Panc1 (cell line): Measurements from ENCODE around the gene INPP4A. TPM values are rescaled to one million over a fixed set of nuclear protein-coding genes. Genes with fewer than 3 reads are reported as not detected.

Experiments
- ATAC-seq: fragments of 200-7000 bp; cut with Tn5 transposase; 2 replicates; pipeline ENCODE4 v1.9.1; 2020; ENCODE audit warnings: mild to moderate bottlenecking, moderate library complexity
- BruUV-seq: library from RNA; stranded (reverse); fragments of 400-500 nt; replicated peaks from 2 replicates; lab custom pipeline; 2021; lab: Mats Ljungman, UMichigan
- CTCF ChIA-PET: fragments of 300-600 bp; sonication (Branson Sonifier 250); formaldehyde crosslinking; loops from one replicate; lab custom pipeline; 2022; ENCODE audit warnings: antibody characterized with exemption; lab: Charles Lee
- POLR2A ChIA-PET: fragments of 300-600 bp; sonication (Branson Sonifier 250); formaldehyde crosslinking; loops from one replicate; lab custom pipeline; 2022; ENCODE audit warnings: antibody characterized with exemption; lab: Charles Lee
- DNase-seq: peaks from one replicate; pipeline ENCODE4 v3.0.0-alpha.2; 2010; ENCODE audit warnings: low read depth, low spot score
- H3K27ac ChIP-seq: 2 replicates; pipeline ENCODE4 v1.5.1; 2011; ENCODE audit warnings: mild to moderate bottlenecking, low read length, inconsistent platforms
- H3K27me3 ChIP-seq: fragments of 200-500 bp; sonication (Bioruptor generic); 2 replicates; pipeline ENCODE4 v1.6.0; 2014; ENCODE audit warnings: low read length, inconsistent platforms; ENCODE audit not compliant: control insufficient read depth, insufficient read depth
- H3K36me3 ChIP-seq: fragments of 200-500 bp; sonication (Bioruptor generic); 2 replicates; pipeline ENCODE4 v1.5.1; 2014; ENCODE audit warnings: inconsistent platforms, mild to moderate bottlenecking, low read length, moderate library complexity; ENCODE audit not compliant: control insufficient read depth, insufficient read depth
- H3K4me1 ChIP-seq: 2 replicates; pipeline ENCODE4 v1.5.1; 2011; ENCODE audit warnings: inconsistent platforms, mild to moderate bottlenecking, low read length, moderate library complexity; ENCODE audit not compliant: control insufficient read depth, insufficient read depth
- H3K4me3 ChIP-seq, 2 experiments: 2 replicates each; pipeline ENCODE4 v1.5.1; 2011 to 2012; ENCODE audit warnings: low read depth in 2 of 2, low read length in 2 of 2, mild to moderate bottlenecking in 2 of 2, inconsistent platforms in 1 of 2, moderate library complexity in 1 of 2
- H3K9me3 ChIP-seq: fragments of 200-500 bp; sonication (Bioruptor generic); 2 replicates; pipeline ENCODE4 v1.5.1; 2014; ENCODE audit warnings: low read depth, mild to moderate bottlenecking, inconsistent platforms, low read length, moderate library complexity; ENCODE audit not compliant: control insufficient read depth, insufficient read depth
- POLR2AphosphoS5 ChIP-seq: IDR thresholded peaks from 2 replicates; pipeline ENCODE4 v1.6.1; 2012; ENCODE audit warnings: mild to moderate bottlenecking, low read depth, low read length, moderate library complexity
- SIN3A ChIP-seq: IDR thresholded peaks from 2 replicates; pipeline ENCODE4 v1.6.1; 2012; ENCODE audit warnings: low read depth, mild to moderate bottlenecking, low read length, moderate library complexity, borderline replicate concordance; ENCODE audit not compliant: insufficient read depth
- TCF7L2 ChIP-seq: IDR thresholded peaks from 2 replicates; pipeline ENCODE4 v1.6.1; 2011; ENCODE audit warnings: mild to moderate bottlenecking, low read depth, low read length, inconsistent platforms
- in situ Hi-C: cut with HindIII; loops from 2 replicates; pipeline ENCODE4 v1.10.0; 2016; ENCODE audit warnings: low sequenced_read_pairs, low pct_unique_long_range_greater_than_20kb
- intact Hi-C: fragments of 100-400 bp; cut with micrococcal nuclease; formaldehyde crosslinking; loops from one replicate; pipeline ENCODE4 v1.10.0; 2022; ENCODE audit not compliant: unreplicated experiment
- total RNA-seq: library from RNA; stranded (reverse); gene quantifications from one replicate; pipeline ENCODE4 v1.2.1, GENCODE V29; 2021; ENCODE audit not compliant: unreplicated experiment
- TF ChIP-seq, protein P1 (sequence below), 2 experiments: IDR thresholded peaks; 2 replicates each; pipeline ENCODE4 v1.6.1; 2011 to 2012; ENCODE audit warnings: low read depth in 2 of 2, control low read depth in 1 of 2, low read length in 1 of 2, mild to moderate bottlenecking in 1 of 2, moderate library complexity in 1 of 2; ENCODE audit not compliant: insufficient read depth in 1 of 2
- TF ChIP-seq, protein P2 (sequence below): fragments of 450-650 bp; IDR thresholded peaks from 2 replicates; pipeline ENCODE4 v1.5.1; 2017; ENCODE audit warnings: mild to moderate bottlenecking

Gene INPP4A
- total RNA-seq, 1 experiment from 2014 or later = 22.9 TPM

DNA sequence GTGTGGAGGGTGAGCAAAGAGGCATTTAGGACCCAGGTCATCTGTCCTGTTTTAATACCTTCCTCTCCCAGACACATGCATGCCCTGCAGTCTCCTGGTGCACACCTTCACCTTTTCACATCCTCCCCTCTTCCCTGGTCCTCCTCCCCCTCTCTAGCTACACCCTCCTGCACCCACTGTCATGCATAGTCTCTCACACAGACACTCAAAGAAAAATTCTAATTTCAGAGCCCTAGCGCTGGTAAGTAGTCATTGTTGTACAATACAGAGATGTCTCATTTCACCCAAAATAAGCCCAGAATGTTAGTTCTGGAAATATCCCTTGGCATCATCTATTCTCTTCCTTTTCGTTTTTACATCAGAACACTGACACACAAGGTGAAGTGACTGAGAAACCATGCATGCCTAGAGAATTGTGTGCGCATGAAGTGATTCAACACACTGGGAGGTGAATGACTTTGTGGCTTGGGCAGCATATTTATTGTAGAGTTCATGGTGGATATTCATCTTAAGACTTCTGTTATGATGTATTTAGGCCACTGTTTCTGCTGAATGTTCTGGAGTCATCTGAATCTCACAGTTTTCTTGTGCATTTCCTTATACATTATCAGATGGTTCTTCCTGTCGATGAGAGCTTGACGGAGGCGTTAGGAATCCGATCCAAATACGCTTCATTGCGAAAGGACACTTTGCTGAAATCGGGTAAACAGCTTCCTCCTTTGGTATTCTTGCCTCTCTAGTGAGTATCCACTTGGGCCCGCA, 93.8 kb downstream of the INPP4A start:
- H3K27me3 ChIP-seq = no peaks in the 10 kb centered on the region
- ChIA-PET CTCF (no interaction called here), POLR2A (no interaction called here)
- in situ Hi-C loops = no loop called here
- intact Hi-C loops = no loop called here
- H3K36me3 ChIP-seq = no peaks in the 10 kb centered on the region
- no peak for TF ChIP-seq SIN3A
- no peaks in the 10 kb centered on the region for H3K4me1 ChIP-seq
- no peaks in the 10 kb centered on the region for H3K9me3 ChIP-seq
- no peak overlapping the region for H3K4me3 ChIP-seq
- H3K27ac ChIP-seq = no peak overlapping the region
- DNase-seq (no peak), ATAC-seq (no peak)
- BruUV-seq = no TSS peak

DNA sequence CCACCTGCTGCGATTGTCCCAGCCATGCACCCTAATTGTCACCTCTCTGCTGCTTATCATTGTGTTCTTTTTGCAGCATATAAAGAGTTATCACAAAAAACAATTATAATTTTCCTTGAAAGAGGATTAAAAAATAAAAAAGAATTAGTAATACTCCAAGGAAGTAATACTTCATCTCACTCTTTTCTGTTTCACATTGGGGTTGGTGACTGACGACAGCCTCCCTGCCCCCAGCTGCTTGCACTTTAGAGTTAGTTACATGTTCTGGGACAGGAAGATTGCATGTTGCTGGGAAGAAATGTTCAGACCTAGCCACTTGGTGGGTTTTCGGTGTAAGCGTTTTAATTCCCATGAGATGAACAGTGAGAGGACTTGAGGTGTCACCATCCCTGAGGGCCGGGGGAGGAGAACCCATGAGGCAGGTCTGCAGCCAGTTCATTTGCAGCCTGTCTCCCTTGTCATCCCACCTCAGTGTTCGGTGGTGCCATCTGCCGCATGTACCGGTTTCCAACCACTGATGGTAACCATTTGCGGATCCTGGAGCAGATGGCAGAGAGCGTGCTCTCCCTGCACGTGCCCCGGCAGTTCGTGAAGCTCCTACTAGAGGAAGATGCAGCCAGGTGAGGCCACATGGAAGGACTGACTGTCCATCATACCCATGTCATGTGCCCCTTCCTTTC, 94.5 kb downstream of the INPP4A start:
- ATAC-seq (no peak), DNase-seq (no peak)
- BruUV-seq = no TSS peak
- H3K4me1 ChIP-seq = no peaks in the 10 kb centered on the region
- POLR2A ChIA-PET = no interaction called here
- in situ Hi-C loops (no loop called here), intact Hi-C loops (no loop called here)
- TF ChIP-seq TCF7L2 (no peak), SIN3A (no peak), POLR2AphosphoS5 (no peak)
- TF ChIP-seq, protein P1, sequence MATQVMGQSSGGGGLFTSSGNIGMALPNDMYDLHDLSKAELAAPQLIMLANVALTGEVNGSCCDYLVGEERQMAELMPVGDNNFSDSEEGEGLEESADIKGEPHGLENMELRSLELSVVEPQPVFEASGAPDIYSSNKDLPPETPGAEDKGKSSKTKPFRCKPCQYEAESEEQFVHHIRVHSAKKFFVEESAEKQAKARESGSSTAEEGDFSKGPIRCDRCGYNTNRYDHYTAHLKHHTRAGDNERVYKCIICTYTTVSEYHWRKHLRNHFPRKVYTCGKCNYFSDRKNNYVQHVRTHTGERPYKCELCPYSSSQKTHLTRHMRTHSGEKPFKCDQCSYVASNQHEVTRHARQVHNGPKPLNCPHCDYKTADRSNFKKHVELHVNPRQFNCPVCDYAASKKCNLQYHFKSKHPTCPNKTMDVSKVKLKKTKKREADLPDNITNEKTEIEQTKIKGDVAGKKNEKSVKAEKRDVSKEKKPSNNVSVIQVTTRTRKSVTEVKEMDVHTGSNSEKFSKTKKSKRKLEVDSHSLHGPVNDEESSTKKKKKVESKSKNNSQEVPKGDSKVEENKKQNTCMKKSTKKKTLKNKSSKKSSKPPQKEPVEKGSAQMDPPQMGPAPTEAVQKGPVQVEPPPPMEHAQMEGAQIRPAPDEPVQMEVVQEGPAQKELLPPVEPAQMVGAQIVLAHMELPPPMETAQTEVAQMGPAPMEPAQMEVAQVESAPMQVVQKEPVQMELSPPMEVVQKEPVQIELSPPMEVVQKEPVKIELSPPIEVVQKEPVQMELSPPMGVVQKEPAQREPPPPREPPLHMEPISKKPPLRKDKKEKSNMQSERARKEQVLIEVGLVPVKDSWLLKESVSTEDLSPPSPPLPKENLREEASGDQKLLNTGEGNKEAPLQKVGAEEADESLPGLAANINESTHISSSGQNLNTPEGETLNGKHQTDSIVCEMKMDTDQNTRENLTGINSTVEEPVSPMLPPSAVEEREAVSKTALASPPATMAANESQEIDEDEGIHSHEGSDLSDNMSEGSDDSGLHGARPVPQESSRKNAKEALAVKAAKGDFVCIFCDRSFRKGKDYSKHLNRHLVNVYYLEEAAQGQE (IDR thresholded peaks at IDR 0.05; ENCODE audit: insufficient read depth in 1 of 2, low read depth in 2 of 2, low read length in 1 of 2) = no peak
- TF ChIP-seq, protein P2, sequence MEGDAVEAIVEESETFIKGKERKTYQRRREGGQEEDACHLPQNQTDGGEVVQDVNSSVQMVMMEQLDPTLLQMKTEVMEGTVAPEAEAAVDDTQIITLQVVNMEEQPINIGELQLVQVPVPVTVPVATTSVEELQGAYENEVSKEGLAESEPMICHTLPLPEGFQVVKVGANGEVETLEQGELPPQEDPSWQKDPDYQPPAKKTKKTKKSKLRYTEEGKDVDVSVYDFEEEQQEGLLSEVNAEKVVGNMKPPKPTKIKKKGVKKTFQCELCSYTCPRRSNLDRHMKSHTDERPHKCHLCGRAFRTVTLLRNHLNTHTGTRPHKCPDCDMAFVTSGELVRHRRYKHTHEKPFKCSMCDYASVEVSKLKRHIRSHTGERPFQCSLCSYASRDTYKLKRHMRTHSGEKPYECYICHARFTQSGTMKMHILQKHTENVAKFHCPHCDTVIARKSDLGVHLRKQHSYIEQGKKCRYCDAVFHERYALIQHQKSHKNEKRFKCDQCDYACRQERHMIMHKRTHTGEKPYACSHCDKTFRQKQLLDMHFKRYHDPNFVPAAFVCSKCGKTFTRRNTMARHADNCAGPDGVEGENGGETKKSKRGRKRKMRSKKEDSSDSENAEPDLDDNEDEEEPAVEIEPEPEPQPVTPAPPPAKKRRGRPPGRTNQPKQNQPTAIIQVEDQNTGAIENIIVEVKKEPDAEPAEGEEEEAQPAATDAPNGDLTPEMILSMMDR = no peak
- H3K9me3 ChIP-seq = no peaks in the 10 kb centered on the region
- no peaks in the 10 kb centered on the region for H3K36me3 ChIP-seq
- H3K27me3 ChIP-seq = no peaks in the 10 kb centered on the region
- CTCF ChIA-PET = no interaction called here
- H3K4me3 ChIP-seq = no peak overlapping the region
- no peak overlapping the region for H3K27ac ChIP-seq

DNA sequence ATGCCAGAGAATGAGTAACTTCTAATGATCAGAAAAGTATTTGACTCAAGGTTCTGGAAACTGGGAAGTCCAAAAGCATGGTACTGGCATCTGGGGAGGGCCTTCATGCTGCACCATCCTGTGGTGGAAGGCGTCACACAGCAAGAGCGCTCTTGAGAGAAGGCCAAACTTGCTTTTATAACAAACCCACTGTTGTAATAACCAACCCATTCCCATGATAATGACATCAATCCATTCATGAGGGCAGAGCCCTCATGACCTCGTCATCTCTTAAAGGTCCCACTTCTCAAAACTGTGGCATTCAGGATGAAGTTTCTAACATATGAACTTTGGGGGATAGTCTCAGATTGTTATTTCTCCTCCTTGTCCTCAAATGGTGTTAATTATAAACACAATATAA, 95.9 kb downstream of the INPP4A start:
- H3K27me3 ChIP-seq = no peaks in the 10 kb centered on the region
- BruUV-seq = no TSS peak
- ChIA-PET POLR2A (no interaction called here), CTCF (interaction anchor here (0.6 kb wide), 1 partner anchor 342 kb away, joined by 6 read pairs; no protein-coding TSS in a partner anchor)
- DNase-seq (no peak), ATAC-seq (no peak)
- no peak for TF ChIP-seq TCF7L2
- TF ChIP-seq, protein P2 = no peak
- H3K27ac ChIP-seq = no peak overlapping the region
- in situ Hi-C loops = no loop called here
- H3K4me3 ChIP-seq = no peak overlapping the region
- H3K9me3 ChIP-seq = no peaks in the 10 kb centered on the region
- intact Hi-C loops = no loop called here
- no peaks in the 10 kb centered on the region for H3K4me1 ChIP-seq
- no peaks in the 10 kb centered on the region for H3K36me3 ChIP-seq
